ENCODE data around the gene CAPZB.

DNA sequence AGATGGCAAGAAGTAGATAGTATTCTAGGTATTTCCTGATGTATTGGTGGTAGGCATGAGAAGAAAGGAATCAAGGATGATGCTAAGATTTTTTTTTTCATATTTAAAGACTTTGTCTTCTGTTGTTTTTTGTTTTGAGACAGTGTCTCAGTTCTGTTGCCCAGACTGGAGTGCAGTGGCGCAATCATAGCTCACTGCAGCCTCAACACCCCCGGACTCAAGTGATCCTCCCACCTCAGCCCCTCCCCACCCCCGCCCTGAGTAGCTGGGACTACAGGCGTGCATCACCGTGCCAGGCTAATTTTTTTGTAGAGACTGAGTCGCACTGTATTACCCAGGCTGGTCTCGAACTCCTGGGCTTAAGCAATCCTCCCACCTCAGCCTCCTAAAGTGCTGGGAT, 2.8 kb upstream of the CAPZB start:
- TF ChIP-seq, protein P1, sequence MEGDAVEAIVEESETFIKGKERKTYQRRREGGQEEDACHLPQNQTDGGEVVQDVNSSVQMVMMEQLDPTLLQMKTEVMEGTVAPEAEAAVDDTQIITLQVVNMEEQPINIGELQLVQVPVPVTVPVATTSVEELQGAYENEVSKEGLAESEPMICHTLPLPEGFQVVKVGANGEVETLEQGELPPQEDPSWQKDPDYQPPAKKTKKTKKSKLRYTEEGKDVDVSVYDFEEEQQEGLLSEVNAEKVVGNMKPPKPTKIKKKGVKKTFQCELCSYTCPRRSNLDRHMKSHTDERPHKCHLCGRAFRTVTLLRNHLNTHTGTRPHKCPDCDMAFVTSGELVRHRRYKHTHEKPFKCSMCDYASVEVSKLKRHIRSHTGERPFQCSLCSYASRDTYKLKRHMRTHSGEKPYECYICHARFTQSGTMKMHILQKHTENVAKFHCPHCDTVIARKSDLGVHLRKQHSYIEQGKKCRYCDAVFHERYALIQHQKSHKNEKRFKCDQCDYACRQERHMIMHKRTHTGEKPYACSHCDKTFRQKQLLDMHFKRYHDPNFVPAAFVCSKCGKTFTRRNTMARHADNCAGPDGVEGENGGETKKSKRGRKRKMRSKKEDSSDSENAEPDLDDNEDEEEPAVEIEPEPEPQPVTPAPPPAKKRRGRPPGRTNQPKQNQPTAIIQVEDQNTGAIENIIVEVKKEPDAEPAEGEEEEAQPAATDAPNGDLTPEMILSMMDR (IDR thresholded peaks at IDR 0.05 in 8 of 11, conservative IDR thresholded peaks at IDR 0.05 in 3 of 11) = no peak
- TF ChIP-seq POLR2A (IDR thresholded peaks at IDR 0.05) (no peak), POLR2AphosphoS5 (IDR thresholded peaks at IDR 0.05) (no peak)

Data from spleen (tissue), 7 donors.